HG03060 (cell line): ENCODE results near the gene RSU1.
"Not testable (repeated sequence)": the region's sequence is repeated elsewhere in the genome, so short reads cannot be mapped to it uniquely, and the experiment has no call there.

Source experiments
- ATAC-seq: cut with Tn5 transposase; IDR thresholded peaks from one replicate; pipeline ENCODE4 v1.9.1; 2021; ENCODE audit warnings: low read depth, moderate number of reproducible peaks; ENCODE audit not compliant: unreplicated experiment

The RSU1 gene

DNA sequence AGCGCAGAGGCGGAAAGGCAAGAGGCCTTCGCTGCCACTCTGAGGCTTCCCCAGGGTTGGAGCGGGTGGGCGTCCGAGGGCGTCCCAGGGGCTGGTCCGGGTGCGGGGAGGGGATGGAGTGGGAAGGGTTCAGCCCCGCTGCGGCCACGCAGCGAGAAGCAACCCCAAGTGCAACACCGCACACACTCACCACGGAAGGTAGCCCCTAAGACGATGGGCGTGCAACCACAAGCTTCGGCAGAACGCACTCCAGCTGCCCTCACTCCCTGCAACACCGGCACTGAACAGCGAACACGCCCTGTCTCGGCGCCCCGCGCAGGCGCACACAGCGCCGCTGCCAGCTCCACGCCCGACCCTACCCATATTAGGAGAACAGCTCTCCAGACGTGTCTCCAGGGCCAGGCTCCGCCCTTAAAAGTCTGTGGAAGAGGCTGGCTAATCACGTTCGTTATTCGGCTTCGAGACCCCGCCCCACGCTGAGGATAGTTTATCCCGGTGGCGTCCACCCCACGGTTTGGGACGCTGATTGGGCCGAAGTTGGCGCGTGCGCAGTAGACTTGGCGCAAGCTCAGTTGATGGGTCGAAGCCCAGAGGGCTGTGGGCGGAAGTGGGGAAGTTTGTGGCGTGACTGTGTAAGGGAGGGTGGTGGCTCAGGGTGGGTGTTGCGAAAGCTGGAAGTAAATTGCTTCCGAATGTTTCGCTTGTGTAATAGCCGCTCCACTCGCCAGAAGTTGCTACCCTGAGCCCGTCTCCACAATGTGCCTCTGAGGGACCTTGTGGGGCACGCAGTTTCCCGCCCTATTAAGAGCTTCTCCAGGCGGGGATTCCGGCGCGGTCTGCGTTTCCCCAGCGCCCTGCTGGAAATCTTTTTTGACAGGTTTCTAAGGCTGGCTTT, at the start of gene RSU1:
Gene RSU1 (minus strand): TSS at position 300 of the 895 bp plus-strand sequence. CDS start 343 bp downstream, outside the sequence.
- ATAC-seq, result peak; percentile 99

DNA sequence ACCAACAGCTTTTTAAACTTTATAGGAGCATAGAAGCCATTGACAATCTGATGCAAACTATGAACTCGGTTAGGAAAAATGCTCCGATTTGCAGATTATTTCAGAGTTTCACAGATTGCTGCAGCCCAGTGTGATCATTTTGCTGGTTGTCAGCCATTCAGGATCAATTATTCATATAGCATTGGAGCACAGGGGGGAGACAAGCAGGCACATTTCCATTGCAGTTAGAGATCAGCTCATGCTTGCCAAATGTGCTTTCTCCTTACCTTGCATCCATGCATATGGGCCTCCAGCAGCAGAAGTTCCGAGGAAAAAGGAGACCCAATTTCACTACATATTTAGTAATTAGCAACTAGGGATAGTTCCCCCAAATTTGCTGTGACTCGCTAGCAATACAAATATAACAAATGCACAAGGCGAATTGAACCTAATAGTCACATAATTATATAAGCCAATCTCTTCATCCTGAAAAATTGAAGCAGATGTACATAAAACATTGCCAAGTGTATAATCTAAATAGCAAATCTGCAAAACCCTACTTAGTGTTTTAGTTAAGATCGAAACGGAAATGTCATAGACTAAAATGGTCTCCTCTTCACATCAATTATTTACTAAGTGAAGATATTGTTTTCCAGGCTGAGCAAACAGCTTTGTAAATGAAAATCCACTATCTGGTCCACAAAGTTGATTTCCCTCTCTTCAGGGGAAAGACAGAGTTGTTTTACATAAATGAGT, 49.5 kb upstream of the RSU1 start:
- no peak for ATAC-seq

DNA sequence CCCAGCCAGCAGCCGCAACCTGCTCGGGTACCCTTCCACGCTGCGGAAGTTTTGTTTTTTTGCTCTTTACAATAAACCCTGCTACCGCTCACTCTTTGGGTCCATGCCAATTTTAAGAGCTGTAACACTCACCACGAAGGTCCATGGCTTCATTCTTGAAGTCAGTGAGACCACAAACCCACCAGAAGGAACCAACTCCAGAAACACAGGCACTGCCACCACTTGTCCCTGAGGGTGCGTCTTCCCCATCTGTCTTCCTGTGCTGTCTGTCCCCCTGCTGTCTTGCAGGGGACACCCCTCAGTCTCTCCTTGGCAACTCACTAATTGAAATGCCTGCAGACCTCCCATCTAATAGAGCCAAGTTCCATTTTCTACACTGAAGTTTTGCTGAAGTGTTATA, 48.5 kb upstream of the RSU1 start:
- ATAC-seq, result no peak

DNA sequence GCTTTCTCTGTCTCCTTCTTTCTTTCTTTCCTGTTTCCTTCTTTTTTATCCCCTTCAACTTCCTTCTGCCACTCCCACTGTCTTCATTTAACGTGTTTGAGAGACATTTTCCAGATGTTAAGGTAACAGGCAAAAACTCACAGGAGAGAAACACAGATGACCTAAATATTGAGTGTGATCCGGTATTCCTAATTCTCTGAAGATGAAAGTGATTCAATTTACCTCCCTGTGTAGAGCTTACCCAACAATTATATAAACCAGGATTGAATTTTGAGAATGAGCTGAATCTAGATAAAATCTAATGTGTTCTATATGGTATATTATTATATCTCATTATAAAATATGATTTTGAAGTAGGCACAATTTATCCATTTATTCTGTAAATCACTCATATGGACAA, 46.5 kb upstream of the RSU1 start:
- no peak for ATAC-seq

DNA sequence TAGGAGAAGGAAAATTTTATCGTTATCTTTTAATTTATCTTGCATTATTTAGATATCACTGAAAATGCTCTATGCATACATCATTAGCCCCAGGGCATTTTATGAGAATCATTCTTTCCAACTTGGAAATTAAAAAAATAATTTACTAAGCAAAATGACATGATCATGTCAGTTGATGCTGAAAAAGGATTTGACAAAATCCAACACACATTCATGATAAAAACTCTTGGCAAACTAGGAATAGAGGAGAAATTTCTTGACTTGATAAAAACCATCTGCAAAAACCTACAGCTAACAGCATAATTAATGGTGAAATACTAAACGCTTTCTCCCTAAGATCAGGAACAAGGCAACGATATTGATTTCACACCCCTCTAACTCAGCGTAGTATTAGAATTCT, 40.2 kb upstream of the RSU1 start:
- no peak for ATAC-seq

DNA sequence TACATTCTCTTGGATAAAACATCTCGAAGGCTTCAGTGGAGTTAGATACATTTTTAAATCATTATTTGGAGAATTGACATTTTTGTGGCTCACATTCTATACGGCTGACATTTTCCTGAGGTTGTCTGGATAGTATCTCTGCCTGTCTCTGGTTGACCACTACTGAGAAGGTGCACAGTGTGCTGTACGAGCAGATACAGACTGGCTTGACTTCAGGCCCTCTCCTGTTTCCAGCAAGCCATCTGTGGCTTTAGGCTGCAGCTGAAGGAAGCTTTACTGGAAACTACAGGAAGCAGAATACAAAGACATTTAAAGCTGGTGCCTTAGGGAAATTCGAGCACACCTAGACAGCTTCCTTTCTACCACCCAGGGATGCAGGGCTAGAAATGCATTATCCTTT, 39.3 kb upstream of the RSU1 start:
- no peak for ATAC-seq

DNA sequence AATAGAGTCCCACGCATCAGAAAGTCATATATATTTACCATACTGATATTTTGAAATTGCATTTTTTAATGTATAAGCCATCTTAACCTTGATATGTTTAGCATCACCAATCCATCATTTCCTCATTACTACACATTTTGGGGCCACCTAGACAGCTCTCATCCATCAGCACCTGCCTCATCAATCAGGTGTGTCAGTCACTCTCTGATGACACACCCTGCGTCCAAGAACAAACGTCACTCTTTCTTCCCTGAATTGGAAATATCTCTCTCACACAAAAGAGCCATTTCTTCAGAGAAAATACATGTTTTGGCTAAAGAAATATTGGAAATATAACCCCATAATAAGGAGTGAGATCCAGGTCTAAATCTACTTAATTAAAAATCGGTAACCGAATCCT, 38.9 kb upstream of the RSU1 start:
- ATAC-seq, result no peak

DNA sequence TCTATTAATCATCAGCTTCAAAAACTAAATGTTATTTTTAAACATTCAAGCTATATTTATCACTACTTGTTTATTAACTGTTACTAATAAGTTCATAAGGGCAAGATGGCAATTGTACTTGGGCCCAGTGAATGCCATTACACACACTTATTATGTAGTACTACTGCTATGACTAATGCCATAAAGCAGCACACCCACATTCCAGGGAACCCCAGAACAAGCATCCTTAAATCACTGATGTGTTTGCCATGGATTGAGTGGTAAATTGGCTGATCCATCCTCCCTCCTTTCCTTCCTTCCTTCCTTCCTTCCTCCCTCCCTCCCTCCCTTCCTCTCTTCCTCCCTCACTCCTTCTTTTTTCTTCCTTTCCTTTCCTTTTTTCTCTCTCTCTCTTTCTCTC, 37.4 kb upstream of the RSU1 start:
- ATAC-seq, result no peak

DNA sequence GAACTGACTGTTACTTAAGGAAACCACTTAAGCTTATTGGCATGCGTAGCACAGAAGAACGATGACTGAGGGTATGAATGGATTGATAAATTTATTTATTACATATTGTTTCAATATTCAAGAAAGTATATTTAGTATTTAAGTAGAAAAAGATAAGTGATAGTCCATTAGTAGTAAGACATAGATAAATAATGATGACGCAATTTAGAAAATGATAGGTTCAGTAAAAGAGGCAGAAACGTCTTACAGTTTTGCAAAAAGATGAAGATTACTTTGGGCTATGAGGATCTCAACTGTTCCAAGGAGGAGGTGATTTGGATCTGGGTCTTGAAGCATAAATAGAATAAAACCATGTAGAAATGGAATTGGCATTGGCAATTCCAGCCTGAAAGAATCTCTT, 36.6 kb upstream of the RSU1 start:
- no peak for ATAC-seq

DNA sequence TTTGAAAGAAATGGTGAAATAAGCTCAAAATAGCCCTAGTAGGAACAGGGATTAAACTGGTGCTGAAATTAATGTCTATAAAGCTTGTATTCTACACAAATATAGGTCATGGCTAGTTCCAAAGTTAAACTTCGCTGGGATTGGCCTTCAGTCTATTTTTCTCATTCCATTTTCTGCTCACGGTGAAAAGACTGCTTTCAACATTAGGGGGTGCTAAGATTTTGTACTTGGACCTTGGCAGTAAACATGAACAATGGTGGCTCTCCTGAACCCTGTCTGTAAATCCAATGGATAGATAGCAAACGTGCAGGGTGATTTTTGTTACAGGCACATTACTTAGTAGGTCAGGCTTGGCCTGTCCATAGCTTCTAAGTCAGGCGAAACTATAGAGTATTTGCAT, 36.0 kb upstream of the RSU1 start:
- no peak for ATAC-seq

DNA sequence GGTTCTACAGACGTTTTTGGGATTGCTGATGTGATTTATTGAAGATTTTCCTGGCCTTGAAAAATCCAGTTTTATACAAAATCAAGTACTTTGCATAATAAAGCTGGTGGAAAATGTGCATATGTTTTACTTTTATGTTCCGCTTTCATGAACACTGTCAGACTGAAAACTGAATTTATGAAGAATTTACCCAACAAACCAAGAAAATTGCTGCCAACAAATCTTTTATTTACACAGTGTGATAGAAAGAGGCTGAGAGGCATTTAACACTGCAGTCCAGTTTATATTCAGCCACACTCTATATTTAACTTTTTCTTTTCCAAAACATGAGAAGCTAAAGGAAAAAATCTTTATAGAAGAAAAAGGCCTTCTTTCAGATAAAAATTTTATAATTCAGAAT, 35.4 kb upstream of the RSU1 start:
- no peak for ATAC-seq

DNA sequence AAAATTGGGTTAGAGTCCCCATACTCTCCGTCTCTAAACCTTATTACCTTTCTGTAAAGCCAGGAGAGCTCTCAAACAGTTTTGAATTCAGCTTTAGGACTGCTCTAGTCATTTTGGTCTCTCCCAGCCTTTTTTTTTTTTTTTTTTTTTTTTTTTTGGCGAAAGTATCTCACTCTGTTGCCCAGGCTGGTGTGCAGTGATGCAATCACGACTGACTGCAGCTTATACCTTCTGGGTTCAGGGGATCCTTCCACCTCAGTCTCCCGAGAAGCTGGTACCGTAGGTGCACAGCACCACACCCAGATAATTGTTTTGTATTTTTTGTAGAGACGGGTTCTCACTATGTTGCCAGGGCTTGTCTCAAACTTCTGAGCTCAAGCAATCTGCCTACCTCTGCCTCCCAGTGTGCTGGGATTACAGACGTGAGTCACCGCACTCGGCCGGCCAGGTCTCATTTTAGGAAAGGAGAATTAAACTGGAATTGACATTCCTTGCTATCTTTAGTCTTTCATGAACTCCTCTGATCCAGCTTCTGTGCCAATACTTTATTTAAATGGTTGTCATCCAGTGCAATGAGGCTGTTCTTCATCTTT, 31.4 kb upstream of the RSU1 start:
- ATAC-seq, result no peak

DNA sequence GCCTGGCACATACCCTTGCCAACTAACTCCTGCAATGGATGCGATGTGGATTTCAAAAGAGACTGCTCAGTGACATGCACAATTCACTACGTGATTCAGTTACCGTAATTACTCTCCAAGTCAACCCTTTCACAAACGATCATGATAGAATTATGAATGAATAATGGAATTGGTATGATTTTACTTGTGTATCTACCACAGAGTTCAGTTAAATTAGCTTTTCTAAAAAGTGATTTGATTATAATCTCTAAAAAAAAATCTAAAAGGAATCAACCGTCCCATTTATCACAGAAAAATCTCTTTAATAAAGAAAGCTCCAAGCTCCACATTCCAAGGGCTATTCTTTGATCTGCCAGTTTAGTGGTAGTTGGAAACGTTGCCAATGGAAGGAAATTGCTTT, 30.4 kb upstream of the RSU1 start:
- ATAC-seq, result no peak

DNA sequence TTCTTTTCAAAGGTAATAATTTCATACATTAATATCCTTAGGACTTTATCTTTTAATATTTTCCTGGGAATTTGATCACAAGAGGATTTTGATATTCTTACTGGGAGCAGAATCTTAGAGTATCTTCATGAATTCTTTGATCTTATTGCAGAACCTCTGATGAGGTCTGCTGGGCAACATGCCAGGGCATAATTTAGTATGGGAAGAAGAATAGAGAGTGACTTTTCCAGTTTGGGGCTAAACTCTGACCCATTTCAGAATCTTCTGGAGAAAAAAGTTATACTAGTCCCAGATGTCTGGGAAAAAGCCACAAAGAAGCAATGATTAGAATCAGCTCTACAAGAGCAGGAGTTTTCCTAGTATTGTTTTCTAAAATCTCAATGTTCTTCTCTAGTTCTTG, 28.0 kb upstream of the RSU1 start:
- no peak for ATAC-seq

DNA sequence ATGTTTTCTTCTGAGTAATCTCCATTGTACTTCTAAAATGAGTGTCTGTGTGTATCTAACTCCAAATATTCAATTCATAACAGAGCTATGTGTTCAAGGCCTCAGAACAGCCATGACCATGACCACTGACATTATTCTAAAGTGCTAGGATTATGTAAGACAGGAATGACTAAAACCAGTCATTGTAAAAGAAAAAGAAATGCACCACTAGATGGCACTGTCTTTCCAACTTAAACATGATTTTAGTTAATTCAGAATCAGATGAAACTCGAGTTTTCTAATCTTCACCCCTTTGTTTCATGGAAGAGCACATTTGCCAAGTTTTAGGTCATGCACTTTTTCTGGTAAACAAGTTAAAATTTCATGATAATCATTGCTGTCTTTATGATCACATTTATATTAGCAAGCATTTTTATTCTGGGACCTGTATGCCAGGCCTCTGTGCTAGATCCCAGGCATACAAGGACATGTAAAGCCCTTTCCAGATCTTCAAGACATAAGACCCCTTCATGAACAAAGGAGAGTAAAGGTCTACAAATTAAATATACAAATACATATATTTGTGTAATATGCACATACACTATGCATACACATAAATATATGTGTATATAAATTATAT, 26.1 kb upstream of the RSU1 start:
- peak; percentile 71 for ATAC-seq

DNA sequence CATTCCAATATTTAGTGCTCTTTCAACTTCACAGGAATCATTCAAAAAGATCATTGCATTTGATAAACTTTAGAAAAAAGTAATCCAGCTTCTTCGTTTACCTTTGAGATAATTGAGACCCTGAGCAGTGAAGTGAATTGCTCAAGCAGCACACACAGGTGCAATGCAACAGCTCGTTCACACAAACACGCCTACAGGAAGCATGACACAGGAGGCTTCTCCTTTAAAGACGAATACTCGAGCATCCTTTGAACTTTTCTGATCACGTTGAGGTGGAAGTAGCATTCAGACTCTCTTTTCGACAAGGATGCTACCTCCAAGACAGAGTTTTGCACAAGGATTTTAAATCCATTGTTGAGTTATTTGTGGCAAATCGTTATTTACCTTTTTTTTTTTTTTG, 18.0 kb upstream of the RSU1 start:
- no peak for ATAC-seq

DNA sequence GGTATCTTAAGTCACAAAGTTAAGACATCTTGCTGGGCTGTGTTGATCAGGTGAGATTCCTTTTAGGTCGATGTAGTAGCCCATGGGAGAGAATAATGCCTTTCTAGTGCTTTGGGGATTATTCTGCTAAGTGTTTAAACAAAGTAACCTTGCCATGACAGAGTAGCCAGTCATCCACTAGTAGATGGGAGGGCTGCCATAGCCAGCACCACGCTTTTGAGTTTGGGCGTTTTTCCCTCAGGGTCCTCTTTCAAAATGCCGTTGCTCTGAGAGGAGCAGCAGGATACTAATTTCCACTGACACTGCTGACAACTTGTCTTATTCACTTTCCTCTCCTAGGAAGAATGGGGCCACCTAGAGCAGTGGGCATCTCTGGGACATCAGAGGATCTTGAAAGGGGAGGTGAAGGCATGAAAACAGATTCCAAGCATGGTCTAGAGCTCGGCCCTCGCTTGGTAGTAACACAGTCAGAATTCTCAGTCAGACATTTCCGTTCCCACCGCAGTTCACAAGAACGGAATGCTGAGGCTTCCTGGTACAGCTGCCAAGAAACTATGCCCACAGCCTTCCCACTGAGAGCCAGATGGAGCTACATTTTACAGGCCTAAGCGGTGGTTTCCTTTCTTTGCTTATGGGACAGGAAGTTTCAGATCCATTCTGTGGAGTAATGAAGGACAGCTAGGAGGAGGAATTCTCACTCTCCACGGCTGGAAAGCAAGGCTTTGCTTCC, 15.3 kb upstream of the RSU1 start:
- no peak for ATAC-seq

DNA sequence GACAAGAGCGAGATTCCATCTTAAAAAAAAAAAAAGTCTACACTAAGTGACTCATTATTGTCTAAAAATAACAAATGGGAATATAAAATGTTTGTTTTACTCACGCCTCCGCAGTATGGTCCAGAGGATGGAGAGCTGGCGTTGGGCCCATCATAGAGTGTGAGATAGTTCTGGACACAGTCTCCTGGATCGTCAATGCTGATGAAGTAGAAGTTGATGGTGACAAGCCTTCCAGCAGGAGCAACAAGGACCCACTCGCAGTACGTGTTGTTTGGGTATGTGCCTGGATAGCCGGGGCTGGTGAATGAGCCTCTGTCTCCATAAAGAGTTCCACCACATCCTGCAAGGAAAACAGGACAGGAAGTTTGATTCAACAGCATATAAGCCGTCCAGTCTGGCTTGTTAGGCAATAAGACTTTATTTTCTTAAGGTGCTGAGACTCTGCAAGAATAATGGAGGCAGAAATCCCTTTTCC, 11.5 kb upstream of the RSU1 start:
- ATAC-seq, result no peak

DNA sequence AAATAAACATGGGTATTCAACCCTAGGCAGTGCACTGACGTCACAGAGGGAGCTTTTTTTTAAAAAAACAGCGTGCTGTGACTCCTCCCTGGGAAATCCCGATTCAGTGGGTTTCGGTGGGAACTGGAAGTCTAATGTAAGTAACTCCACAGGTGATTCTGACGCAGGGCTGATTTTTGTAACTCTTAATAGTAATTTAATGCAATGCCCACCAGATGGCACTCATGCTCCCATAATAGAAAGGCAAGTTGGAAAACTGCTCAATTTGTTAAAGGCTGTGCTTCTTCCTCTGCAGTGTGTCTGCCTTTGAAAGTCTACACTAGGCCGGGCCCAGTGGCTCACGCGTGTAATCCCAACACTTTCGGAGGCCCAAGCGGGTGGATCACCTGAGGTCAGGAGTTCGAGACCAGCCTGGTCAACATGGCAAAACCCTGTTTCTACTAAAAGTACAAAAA, 10.9 kb upstream of the RSU1 start:
- ATAC-seq, result peak; percentile 62

DNA sequence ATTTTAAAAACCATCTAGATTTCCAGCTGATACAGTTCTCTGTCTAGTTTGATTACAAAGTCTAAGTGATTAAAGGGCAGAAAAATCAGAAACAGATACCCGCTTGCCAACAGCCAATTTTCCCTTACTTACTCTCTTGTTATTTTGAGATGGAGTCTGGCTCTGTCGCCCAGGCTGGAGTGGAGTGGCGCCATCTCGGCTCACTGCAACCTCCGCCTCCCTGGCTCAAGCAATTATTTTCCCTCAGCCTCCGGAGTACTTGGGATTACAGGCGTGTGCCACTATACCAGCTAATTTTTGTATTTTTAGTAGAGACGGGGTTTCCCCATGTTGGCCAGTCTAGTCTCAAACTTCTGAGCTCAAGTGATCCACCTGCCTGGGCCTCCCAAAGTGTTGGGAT, 10.2 kb upstream of the RSU1 start:
- not testable (repeated sequence) for ATAC-seq
